Stimulated activated CD8-positive, alpha-beta memory T cell treated with anti-CD3 and anti-CD28 coated beads, Interleukin-12 subunit alpha, Interleukin-12 subunit beta, amount 100 ng/mL, for 1 hour (primary cell): ENCODE measurements around the gene ESF1.
"Not testable (repeated sequence)": the region's sequence is repeated elsewhere in the genome, so short reads cannot be mapped to it uniquely, and the experiment has no call there.

Experiments used
- DNase-seq: peaks from one replicate; pipeline ENCODE4 v3.0.0-alpha.2; 2020; ENCODE audit warnings: low read depth

The ESF1 gene

DNA sequence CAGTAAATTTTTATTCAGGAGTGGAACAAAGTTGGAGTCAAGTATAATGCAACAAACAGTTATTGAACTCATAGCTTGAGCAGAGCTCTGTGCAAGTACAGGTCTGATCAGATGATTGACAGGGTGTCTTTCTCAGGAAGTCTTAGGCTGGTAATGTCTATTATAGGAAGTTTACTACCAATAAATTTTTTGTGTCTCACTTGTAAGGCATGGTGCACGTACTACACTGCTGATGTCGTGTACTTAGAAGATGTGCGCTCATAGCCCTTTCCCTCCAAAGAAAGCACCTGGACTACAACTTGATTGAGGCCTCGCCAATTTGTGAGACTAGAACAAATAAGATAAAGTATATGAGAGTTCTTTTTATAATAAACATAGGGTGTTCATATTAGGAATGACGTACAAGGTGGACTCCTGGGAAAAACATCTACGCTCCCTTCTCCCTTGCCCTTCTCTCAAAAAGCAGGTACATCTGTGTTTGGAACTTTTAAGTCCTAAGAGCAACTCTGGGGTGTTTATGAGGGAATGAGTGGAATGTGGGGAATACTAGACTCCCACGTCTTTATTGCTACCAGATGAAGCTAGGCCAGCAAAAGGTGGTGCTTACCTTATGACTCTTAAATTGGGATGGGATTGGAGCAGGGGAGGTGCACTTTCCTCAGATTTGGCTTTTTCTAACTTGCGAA, 1.6 kb upstream of the ESF1 start:
- DNase-seq = no peak

DNA sequence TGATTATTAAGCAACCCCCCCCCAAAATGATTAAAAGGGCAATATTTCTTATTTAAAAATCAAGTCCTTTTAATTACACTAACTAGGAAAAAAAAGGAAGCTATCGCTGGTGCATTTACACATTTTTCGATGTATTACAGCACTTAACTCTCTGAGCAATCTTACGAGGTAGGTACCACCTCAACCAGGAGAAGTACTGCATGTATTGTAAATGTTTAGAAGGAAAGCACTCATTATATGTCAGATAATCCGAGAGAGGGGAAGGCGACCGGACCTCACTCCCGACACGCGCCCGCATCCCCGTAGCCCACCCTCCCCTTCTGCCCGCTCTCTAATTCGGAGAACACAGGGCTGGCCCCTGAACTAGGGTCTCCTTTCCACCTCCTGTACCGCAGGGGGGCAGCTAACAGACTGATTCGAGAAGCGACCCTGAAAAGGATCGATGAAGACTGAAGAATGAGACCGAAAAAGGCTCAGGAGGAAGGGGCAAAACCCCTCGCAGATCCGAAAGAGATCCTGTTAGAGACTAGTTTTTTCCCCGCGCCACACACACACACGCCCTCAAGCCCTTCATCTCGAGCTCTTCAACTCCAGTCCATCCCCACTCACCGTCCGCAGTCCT, 337 bp downstream of the ESF1 start:
- DNase-seq = no peak

DNA sequence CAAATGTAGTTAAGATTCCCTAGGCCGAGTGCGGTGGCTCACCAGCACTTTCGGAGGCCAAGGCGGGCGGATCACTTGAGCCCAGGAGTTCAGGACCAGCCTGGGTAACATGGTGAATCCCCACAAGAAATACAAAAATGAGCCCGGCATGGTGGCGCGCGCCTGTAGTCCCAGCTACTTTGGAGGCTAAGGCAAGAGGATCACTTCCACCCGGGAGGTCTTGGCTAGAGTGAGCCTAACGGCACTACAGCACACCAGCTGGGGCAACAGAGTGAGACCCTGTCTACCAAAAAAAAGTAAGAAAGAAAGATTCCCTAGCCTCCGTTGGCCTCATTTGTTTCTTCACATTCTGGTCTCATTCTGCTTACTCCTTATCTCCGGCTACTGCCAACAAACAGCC, 1.2 kb downstream of the ESF1 start:
- DNase-seq = no peak

DNA sequence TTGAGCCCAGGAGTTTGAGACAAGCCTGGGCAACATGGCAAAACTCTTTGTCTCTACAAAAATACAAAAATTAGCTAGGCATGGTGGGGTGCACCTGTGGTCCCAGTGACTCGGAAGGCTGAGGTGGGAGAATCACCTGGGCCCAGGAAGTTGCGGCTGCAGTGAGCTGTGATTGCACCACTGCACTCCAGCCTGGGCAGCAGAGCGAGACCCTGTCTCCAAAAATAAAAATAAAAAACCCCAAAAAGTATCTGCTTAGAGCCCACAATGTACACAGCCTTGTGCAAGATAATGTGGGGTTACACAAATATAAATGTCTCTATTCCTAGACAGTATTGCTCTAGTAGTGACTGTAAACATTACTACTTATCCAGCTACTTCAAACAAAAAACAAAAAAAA, 5.9 kb downstream of the ESF1 start:
- no peak for DNase-seq

DNA sequence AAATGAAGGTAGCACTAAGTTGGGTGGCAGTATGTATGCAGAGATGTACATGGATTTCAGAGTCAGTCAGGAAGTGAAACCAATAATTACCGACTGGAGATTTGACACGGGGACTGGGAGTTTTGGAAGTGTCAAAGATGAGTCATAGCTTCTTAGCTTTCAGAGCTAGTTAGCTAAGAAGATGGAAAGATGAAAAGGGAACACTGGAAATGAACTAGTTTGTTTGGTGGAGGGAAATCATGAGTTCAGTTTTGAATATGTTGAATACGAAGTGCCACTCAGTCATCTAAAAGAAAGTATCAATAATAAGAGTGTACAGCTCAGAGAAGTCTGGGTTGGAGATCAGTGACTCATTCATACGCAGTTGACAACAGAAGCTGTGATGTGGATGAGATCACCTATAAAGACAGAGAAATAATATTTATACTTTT, 7.5 kb downstream of the ESF1 start:
- no peak for DNase-seq

DNA sequence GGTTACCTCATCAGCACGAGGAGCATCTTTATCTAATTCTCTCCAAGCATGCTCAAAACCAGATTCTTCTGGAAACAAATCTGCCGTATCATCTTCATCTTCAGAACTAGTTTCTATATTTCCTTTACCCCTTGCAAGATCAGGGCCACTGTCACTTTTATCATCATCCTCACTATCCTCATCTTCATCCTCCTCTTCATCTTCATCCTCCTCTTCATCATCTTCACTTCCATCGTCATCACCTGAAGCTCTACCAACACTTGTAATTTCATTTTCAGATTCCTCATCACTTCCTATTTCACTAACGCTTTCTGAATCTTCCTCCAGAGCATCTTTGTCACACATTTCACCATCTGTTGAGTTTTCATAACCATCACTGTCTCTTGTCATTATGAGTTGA, 8.9 kb downstream of the ESF1 start:
- no peak for DNase-seq

DNA sequence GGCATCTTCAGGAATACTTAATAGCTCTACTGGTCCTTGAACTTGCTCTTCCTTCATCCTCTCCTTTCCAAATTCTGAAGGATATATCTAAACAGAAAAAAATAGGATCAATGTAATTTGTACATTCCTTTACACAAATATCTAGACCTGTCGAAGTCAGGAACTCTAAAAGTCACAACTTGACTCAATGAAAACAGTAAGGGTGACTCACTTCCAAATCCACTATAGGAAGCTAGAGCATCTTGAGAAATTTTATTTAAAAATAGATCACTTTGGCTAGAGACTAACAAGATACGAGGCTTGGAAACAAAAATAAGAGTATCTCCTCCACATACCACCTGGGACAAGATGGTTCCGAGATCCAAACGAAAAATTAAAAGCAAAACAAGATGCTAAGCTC, 12.2 kb downstream of the ESF1 start:
- DNase-seq = no peak

DNA sequence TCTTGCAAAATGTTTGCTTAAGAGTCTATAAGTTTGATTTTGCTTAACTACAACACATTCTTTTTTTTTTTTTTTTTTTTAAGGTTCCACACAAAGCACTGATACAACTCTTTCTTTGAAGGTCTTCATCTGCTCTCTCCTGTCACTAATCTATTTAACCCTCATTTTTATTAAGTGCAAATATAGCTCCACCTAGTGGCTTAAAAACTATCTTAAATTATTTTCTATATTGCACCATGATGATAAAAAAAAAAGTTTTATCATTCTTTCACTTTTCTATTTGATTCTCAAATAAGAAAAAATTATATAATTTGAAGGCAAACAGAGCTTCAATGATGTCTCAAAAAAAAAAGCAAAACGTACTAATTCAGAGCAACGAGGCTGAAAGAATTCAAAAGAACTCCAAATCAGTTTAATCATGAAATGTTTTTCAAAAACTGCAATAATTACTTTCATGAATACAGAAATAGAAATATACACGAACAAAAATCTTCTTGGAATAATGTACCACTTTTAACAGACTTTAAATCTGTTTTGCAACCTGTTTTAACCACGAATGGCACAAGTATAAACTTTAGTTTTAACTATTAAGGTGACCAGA, 12.8 kb downstream of the ESF1 start:
- DNase-seq = no peak

DNA sequence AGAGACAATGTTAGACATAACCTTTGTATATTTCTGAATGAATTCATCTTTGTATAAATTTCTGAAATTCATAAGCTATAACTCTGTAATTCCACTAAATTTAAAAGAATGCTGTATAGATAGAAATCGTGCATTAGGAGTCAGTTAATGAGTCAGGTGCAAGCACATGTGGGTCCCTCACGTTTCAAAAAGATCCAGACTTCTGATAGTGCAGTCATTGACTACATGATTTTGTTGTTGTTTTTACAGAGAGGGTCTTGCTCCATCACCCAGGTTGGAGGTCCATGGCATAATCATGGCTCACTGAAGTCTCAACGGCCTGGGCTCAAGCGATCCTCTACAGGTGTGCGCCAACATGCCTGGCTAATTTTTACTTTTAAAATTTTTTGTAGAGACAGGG, 14.6 kb downstream of the ESF1 start:
- DNase-seq = no peak

DNA sequence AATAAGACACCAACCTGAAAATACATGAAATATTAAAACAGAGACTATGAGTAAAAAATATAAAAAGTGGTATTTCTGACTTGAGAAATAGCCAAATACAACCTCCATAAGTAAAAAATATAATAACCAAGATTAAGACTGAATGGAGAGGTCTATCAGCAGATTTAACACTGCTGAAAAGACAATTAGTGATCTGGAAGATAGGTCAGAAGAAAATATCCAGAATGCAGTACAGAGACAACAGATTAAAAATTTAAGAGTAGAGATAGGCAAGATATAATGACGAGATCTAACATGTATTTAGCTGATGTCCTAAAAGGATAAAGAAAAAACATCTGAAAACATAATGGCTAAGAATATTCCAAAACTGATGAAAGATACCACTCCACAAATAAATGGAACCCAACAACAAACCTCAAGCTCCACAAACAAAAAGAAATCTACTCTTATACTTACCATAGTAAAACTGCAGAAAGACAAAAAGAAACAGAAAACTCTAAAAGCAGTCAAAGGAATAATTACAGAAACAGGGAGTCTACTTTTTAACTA, 18.8 kb downstream of the ESF1 start:
- no peak for DNase-seq

DNA sequence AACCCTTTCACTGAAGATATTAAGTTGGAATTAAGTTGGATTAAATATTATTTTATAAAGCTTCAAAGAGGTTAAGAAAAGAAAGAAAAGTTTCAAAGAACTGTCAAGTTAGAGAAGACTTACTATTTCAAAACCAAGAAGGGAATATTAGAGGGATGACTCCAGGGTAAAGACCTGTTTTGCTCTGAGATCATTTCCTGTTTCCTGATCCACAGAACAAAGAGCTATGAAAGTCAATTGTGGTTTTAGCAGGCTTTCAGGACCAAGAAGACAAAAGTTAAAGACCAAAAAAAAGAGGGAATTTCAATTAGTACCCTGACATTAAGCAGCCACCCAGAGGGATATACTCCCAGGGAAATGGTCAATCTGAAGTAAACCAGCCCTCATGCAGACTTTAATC, 19.4 kb downstream of the ESF1 start:
- no peak for DNase-seq

DNA sequence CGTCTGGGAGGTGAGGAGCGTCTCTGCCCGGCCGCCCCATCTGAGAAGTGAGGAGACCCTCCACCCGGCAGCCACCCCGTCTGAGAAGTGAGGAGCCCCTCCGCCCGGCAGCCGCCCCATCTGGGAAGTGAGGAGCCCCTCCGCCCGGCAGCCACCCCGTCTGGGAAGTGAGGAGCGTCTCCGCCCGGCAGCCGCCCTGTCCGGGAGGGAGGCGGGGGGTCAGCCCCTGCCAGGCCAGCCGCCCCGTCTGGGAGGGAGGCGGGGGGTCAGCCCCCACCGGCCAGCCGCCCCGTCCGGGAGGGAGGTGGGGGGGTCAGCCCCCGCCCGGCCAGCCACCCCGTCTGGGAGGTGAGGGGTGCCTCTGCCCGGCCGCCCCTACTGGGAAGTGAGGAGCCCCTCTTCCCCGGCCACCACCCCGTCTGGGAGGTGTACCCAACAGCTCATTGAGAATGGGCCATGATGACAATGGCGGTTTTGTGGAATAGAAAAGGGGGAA, 24.2 kb downstream of the ESF1 start:
- not testable (repeated sequence) for DNase-seq

DNA sequence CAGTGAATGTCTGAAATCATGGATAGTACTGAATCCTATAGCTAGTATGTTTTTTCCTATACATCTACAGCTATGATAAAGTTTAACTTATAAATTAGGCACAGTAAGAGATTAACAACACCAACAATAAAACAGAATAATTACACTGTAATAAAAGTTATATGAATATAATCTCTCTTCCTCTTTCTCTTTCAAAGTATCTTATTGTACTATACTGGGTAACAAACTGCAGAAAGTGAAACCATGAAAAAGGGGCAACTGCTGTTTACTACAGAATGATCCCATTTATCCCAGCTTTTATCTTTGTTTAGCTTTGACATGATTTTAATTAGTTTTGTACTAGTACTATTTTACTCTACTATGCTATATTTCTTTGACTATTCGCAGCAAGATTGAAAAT, 25.8 kb downstream of the ESF1 start:
- DNase-seq = no peak

DNA sequence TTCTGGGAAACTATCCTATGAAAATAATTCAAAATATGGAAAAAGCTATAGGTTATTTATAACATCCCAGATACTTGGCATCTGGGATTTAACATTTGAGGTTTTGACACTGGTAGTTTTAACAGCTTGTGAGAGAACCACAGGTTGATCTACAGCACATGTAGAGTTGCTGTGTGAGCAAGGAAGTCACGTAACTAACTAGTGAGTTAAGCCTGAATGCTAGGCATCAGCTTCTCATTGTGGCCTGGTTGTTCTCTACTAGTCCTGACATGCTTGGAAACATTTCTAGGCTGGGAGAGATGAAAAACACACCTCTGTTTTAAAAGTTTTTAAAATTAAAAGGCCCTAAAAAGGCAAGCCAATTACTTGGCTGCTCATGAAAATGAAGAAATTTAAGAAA, 28.2 kb downstream of the ESF1 start:
- no peak for DNase-seq

DNA sequence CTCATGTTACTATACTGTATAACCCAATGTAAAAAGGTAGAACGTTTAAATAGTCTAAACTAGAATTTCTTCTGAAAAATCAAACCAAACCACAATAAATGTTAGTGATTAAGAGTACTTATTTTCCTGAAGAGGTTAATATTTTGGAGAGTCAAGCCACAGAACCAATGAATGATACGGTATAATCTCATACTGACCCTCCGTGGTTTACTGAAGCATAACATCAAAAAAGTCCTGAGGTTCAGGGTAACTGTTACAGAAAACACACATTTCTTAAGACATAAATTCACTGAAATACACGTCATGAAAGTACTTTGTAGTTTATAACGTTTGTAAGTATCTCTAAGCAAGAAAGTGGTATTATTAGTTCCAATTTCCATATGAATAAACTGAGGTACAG, 28.9 kb downstream of the ESF1 start:
- no peak for DNase-seq

DNA sequence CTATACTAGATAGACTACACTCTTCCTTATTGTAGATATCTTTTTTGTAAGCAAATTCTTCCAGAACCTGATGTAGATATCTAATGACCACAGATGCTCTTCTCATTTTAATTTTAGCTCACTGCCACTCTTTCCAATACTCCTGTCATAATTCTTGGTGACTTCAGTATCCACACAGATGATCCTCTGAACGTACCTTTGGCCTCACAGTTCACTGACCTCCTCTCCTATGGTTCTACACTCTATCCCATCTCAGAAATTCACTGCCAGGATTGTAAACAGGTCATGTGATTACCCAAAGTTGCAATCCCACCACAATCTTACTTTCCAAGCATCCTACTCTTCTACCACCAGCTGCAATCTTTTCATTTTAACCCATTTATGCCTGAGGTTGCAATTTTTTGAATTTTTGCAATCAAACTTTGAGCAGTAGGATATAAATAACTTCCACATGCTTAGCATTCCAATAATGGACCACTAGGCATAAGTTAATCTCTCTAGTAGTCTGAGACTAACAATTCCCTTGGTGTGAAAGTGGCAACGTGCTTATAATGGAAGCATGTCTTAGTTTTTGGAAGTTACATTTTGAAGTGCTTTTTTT, 31.2 kb downstream of the ESF1 start:
- no peak for DNase-seq

DNA sequence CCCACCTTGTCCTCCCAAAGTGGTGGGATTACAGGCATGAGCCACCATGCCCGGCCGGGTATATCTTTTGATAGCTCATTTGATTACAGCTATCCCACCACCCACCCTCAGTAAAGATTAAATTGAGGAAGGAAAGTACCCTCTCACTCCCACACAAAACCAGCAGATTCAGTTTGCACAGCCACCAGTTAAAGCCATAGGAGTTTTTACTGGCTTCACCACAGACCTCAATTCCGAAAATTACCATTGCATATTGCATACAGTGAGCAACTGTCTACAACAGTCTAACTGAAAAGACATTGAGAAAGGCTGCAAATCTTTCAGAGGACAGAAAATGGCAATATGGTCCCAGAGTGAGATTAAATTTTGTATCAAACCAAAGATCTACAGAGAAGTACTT, 34.9 kb downstream of the ESF1 start:
- no peak for DNase-seq

DNA sequence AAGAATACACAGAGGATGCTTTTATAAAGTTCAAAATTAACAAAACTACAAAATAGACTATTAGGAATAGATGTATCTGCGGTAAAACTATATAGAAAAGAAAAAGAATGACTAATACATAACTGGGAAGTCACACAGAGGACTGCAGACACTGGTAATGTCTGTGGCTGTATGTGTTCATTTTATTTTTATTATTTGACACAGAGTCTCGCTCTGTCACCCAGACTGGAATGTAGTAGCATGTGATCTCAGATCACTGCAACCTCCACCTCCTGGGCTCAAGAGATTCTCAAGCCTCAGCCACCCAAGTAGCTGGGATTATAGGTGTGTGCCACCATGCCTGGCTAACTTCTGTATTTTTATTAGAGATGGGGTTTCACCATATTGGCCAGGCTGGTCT, 38.9 kb downstream of the ESF1 start:
- DNase-seq = no peak

DNA sequence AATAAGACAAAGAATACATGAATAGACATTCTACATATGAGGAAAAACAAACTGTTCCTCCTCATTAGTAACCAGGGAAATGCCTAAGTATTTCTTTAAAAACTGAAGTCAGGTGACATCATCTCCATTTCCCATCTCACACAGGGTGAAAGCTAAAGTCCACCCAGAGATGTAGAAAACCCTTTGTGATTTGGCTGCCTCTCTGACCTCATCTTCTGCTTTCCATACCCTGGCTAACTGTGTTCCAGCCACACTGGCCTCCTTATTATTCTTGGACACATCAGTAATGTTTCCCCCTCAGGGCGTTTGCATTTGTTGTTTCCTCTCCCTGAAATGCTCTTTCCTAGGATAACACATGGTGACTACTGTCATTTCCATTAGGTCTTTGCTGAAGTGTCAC, 40.4 kb downstream of the ESF1 start:
- DNase-seq = no peak

DNA sequence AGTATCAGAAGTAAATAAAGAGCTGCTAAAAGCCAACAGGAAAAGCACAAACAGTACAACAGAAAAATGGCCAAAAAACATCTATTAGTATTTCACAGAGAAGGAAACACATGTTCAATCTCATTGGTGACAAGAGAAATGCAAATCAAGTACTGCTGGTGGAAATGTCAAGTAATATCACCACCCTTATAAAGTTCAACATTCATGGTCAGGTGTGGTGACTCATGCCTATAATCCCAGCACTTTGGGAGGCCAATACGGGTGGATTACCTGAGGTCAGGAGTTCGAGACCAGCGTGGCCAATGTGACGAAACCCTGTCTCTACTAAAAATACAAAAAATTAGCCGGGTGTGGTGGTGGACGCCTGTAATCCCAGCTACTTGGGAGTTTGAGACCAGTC, 42.8 kb downstream of the ESF1 start:
- DNase-seq = no peak

DNA sequence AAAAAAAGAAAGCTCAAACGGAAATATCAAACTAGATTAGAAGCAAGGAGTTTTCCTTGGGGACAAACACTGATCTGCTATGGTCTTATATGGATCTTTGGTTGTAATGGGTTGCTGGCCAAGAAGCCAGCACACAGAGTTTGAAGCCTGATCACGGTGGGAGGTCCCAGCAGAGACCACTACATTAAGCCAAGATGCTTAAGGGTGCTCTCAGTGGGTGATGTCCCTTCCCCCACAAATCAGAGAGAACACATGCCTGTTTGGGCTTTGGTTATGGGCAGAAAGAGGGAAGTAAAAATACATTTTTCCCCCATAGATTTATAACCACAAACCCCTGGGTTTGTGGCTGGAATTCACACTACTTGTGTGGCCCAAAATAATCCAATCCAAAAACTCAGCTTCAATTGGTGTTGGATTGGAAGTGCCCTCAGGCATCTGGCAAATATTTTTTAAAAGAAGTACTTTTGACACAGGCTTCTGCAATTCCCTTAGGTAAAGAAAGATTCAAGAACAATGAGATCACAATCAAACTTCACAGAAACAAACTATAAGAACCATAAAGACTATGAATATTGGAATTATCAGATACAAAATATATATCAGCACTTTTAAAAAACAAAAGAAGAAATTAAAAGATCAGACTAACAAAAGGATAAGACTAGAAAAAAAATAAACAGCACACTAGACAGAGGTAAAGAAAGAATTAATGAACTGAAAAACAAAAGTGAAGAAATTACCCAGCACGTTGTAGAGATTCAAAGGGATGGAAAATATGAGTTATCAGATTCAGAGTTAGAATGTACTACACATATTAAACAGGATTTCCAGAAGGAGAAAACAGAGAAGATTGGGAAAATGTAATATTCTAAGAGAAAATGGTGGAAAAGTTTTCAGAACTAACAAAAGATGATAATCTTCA, 44.7 kb downstream of the ESF1 start:
- no peak for DNase-seq

DNA sequence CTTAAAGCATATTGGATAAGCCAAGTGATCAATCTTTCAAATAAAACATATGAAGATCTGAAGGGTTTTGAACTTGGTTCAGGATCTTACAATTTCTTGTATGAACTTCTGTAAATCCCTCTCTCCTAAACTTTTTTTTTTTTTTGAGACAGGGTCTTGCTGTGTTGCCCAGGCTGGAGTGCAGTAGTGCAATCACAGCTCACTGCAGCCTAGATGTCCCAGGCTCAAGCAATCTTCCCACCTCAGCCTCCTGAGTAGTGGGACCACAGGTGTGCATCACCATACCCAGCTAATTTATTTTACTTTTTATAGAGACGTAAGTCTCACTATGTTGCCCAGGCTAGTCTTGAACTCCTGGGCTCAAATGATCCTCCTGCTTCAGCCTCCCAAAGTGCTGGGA, 46.5 kb downstream of the ESF1 start:
- not testable (repeated sequence) for DNase-seq
